ENCODE data around the gene FGF8.

- TF ChIP-seq CTCF (IDR thresholded peaks at IDR 0.05) (no peak), POLR2AphosphoS5 (IDR thresholded peaks at IDR 0.05; ENCODE audit: low read depth, low read length) (no peak)
Measured at GRCh38 chr10:101772895-101773761, 2.8 kb downstream of the FGF8 start.
